ENCODE results near the gene LRRC1. TPM values are rescaled to one million over a fixed set of nuclear protein-coding genes. Genes with fewer than 3 reads are reported as not detected.

LRRC1 gene
- total RNA-seq, 1 donor from 2014 or later = 2.6 TPM

- H3K27ac Mint-ChIP-seq (ENCODE audit: unreplicated experiment) = no peak overlapping the region
Observed at GRCh38 chr6:53813801-53814200, 19.0 kb downstream of the LRRC1 start.

GRCh38 chr6:53814353-53814752 is 19.5 kb downstream of the LRRC1 start:
- Mint-ChIP-seq H3K27ac (ENCODE audit: unreplicated experiment) (no peak overlapping the region), H3K9me3 (ENCODE audit: unreplicated experiment) (peaks cover 3% of the 10 kb centered on the region), H3K4me1 (ENCODE audit: low read depth, unreplicated experiment) (peaks cover 2% of the 10 kb centered on the region), H3K36me3 (ENCODE audit: unreplicated experiment) (no peaks in the 10 kb centered on the region), H3K27me3 (ENCODE audit: unreplicated experiment) (peaks cover 2% of the 10 kb centered on the region), H3K4me3 (ENCODE audit: unreplicated experiment) (no peak overlapping the region)
- DNase-seq = no peak
- no peak for TF ChIP-seq CTCF (IDR thresholded peaks at IDR 0.05; ENCODE audit: partially characterized antibody, unreplicated experiment)

More at GRCh38 chr6:53813801-53814200, 19.0 kb downstream of the LRRC1 start:
- peaks cover 3% of the 10 kb centered on the region for H3K9me3 Mint-ChIP-seq (ENCODE audit: unreplicated experiment)
- no peaks in the 10 kb centered on the region for H3K36me3 Mint-ChIP-seq (ENCODE audit: unreplicated experiment)
- TF ChIP-seq CTCF (IDR thresholded peaks at IDR 0.05; ENCODE audit: partially characterized antibody, unreplicated experiment) = no peak
- no peak for DNase-seq
- H3K4me3 Mint-ChIP-seq (ENCODE audit: unreplicated experiment) = no peak overlapping the region
- H3K27me3 Mint-ChIP-seq (ENCODE audit: unreplicated experiment) = peaks cover 2% of the 10 kb centered on the region
- H3K4me1 Mint-ChIP-seq (ENCODE audit: low read depth, unreplicated experiment) = peaks cover 2% of the 10 kb centered on the region

GRCh38 chr6:53815381-53816119 is 20.7 kb downstream of the LRRC1 start:
- H3K36me3 Mint-ChIP-seq (ENCODE audit: unreplicated experiment) = no peaks in the 10 kb centered on the region

GRCh38 chr6:53818858-53819609 is 24.2 kb downstream of the LRRC1 start:
- Mint-ChIP-seq H3K4me1 (ENCODE audit: low read depth, unreplicated experiment) (peaks cover 2% of the 10 kb centered on the region), H3K27me3 (ENCODE audit: unreplicated experiment) (no peaks in the 10 kb centered on the region), H3K4me3 (ENCODE audit: unreplicated experiment) (no peak overlapping the region), H3K36me3 (ENCODE audit: unreplicated experiment) (no peaks in the 10 kb centered on the region), H3K9me3 (ENCODE audit: unreplicated experiment) (no peaks in the 10 kb centered on the region), H3K27ac (ENCODE audit: unreplicated experiment) (no peak overlapping the region)
- no peak for DNase-seq
- no peak for TF ChIP-seq CTCF (IDR thresholded peaks at IDR 0.05; ENCODE audit: partially characterized antibody, unreplicated experiment)

More at GRCh38 chr6:53815381-53816119, 20.7 kb downstream of the LRRC1 start:
- Mint-ChIP-seq H3K4me1 (ENCODE audit: low read depth, unreplicated experiment) (peaks cover 2% of the 10 kb centered on the region), H3K9me3 (ENCODE audit: unreplicated experiment) (peaks cover 3% of the 10 kb centered on the region), H3K27ac (ENCODE audit: unreplicated experiment) (no peak overlapping the region), H3K27me3 (ENCODE audit: unreplicated experiment) (peaks cover 2% of the 10 kb centered on the region), H3K4me3 (ENCODE audit: unreplicated experiment) (no peak overlapping the region)
- DNase-seq = no peak
- TF ChIP-seq CTCF (IDR thresholded peaks at IDR 0.05; ENCODE audit: partially characterized antibody, unreplicated experiment) = no peak

All from glutamatergic neuron (in vitro differentiated cells).